HCT116 (cell line): Measurements from ENCODE around the gene R3HCC1L.

Source experiments
- EZH2phosphoT487 ChIP-seq: fragments of 200-600 bp; IDR thresholded peaks from 2 replicates; pipeline ENCODE4 v1.6.1; 2018; ENCODE audit warnings: antibody characterized with exemption, borderline replicate concordance
- POLR2A ChIP-seq: IDR thresholded peaks from 2 replicates; pipeline ENCODE4 v1.7.0; 2011; ENCODE audit warnings: borderline replicate concordance; ENCODE audit not compliant: insufficient read depth, insufficient read length; ENCODE audit errors: extremely low read depth
- POLR2AphosphoS5 ChIP-seq: IDR thresholded peaks from 2 replicates; pipeline ENCODE4 v1.6.1; 2011; ENCODE audit warnings: mild to moderate bottlenecking, low read depth, low read length, moderate library complexity
- RAD21 ChIP-seq: IDR thresholded peaks from 2 replicates; pipeline ENCODE4 v1.6.1; 2012; ENCODE audit warnings: low read depth, mild to moderate bottlenecking
- SIN3A ChIP-seq: IDR thresholded peaks from 2 replicates; pipeline ENCODE4 v1.6.1; 2012; ENCODE audit warnings: low read depth
- SP1 ChIP-seq: IDR thresholded peaks from 2 replicates; pipeline ENCODE4 v1.6.1; 2012; ENCODE audit warnings: low read depth
- TF ChIP-seq, protein P1 (sequence below): IDR thresholded peaks from 2 replicates; pipeline ENCODE4 v1.6.1; 2012
- TF ChIP-seq, protein P2 (sequence below), 3 experiments: fragments of 200-600 bp in 1 of 3; sonication (generic) in 1 of 3; IDR thresholded peaks in 2 of 3; conservative IDR thresholded peaks in 1 of 3; 2 replicates each; pipeline ENCODE4 v1.5.1; 2012 to 2017; ENCODE audit warnings: low read depth in 2 of 3, low read length in 2 of 3, antibody characterized with exemption in 1 of 3, borderline replicate concordance in 1 of 3, control low read depth in 1 of 3, mild to moderate bottlenecking in 1 of 3, mixed read lengths in 1 of 3, mixed run types in 1 of 3, moderate library complexity in 1 of 3; ENCODE audit not compliant: insufficient read depth in 1 of 3

DNA sequence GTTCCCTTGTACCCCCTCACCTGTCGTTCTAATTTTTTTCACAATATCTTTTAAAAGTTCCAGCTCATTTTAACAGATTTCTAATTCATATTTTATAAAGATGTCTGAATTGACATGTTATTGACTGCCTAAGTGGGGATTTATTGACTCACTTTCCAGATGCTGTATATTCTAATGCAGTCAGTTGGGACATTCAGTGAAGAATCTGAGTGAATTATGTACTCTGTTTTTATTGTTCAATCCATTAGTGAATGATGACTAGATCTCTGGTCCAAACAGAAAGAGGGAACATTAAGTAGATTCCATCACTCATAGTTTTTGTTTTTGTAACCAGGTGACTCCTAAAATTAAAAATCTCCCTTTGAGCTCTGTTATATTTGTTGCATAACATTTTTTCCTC lies 79.3 kb downstream of the R3HCC1L start:
- TF ChIP-seq POLR2A (no peak), RAD21 (no peak), SIN3A (no peak), POLR2AphosphoS5 (no peak), SP1 (no peak), EZH2phosphoT487 (no peak)
- TF ChIP-seq, protein P1, sequence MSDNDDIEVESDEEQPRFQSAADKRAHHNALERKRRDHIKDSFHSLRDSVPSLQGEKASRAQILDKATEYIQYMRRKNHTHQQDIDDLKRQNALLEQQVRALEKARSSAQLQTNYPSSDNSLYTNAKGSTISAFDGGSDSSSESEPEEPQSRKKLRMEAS: no peak
- TF ChIP-seq, protein P2, sequence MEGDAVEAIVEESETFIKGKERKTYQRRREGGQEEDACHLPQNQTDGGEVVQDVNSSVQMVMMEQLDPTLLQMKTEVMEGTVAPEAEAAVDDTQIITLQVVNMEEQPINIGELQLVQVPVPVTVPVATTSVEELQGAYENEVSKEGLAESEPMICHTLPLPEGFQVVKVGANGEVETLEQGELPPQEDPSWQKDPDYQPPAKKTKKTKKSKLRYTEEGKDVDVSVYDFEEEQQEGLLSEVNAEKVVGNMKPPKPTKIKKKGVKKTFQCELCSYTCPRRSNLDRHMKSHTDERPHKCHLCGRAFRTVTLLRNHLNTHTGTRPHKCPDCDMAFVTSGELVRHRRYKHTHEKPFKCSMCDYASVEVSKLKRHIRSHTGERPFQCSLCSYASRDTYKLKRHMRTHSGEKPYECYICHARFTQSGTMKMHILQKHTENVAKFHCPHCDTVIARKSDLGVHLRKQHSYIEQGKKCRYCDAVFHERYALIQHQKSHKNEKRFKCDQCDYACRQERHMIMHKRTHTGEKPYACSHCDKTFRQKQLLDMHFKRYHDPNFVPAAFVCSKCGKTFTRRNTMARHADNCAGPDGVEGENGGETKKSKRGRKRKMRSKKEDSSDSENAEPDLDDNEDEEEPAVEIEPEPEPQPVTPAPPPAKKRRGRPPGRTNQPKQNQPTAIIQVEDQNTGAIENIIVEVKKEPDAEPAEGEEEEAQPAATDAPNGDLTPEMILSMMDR (IDR thresholded peaks at IDR 0.05 in 2 of 3, conservative IDR thresholded peaks at IDR 0.05 in 1 of 3; ENCODE audit: borderline replicate concordance in 1 of 3, insufficient read depth in 1 of 3, low read depth in 2 of 3, low read length in 2 of 3): no peak
